ENCODE data around the gene TUBB. TPM values are rescaled to one million over a fixed set of nuclear protein-coding genes. Genes with fewer than 3 reads are reported as not detected.

The TUBB gene
- total RNA-seq, 1 experiment from 2014 or later: 886 TPM

GRCh38 chr6:30732237-30732943 is 12.2 kb downstream of the TUBB start:
- POLR2A ChIA-PET: interaction anchor here (1.1 to 2.5 kb wide), 4 partner anchors 8 to 122 kb away, joined by 3 to 16 read pairs (median 8); partner anchors contain the start of genes FLOT1 and MDC1
- Histone ChIP-seq H3K79me2 (ENCODE audit: insufficient read depth, low read length) (no peaks in the 10 kb centered on the region), H3K36me3 (ENCODE audit: control insufficient read depth in 1 of 2, insufficient read depth in 2 of 2, low read length in 2 of 2) (peaks cover 3 to 4% of the 10 kb centered on the region in 2 experiments; a peak in 2 of 4 replicates)

More at GRCh38 chr6:30732237-30732943, 12.2 kb downstream of the TUBB start:
- DNase-seq (ENCODE audit: low read depth, low spot score): no peak
- Histone ChIP-seq H3K27ac (ENCODE audit: low read depth, low read length) (no peak overlapping the region), H3K4me3 (replicated peaks in 1 of 2; ENCODE audit: low read depth in 1 of 2, low read length in 2 of 2) (no peak overlapping the region), H3K9me3 (ENCODE audit: control insufficient read depth in 1 of 2, insufficient read depth in 1 of 2, low read depth in 1 of 2, low read length in 2 of 2) (no peaks in the 10 kb centered on the region), H3K4me1 (ENCODE audit: control insufficient read depth in 1 of 2, insufficient read depth in 2 of 2, low read length in 2 of 2) (peaks cover 12 to 30% of the 10 kb centered on the region in 2 experiments), H3K9me2 (ENCODE audit: insufficient read depth) (no peaks in the 10 kb centered on the region), H3K9ac (ENCODE audit: low read length) (no peak overlapping the region), H4K20me1 (ENCODE audit: insufficient read depth) (no peaks in the 10 kb centered on the region), H2AFZ (ENCODE audit: low read depth, low read length, poor library complexity, severe bottlenecking) (no peak overlapping the region), H3K4me2 (ENCODE audit: low read length) (no peak overlapping the region), H3K27me3 (ENCODE audit: insufficient read depth, low read length) (no peaks in the 10 kb centered on the region)
- no peak for ATAC-seq
- intact Hi-C loops (cut with micrococcal nuclease): loop anchor here (5.0 kb wide), 2 partner anchors 135 to 190 kb away; no protein-coding TSS in a partner anchor
- ChIA-PET RAD21 (ENCODE audit: low non-redundant PET in 1 of 2, low total read pairs in 2 of 2, uncharacterized antibody in 2 of 2, unreplicated experiment in 2 of 2) (no interaction called here), CTCF (interaction anchor here (0.9 to 3.7 kb wide), 8 partner anchors 53 to 348 kb away, joined by 4 to 70 read pairs (median 12); no protein-coding TSS in a partner anchor)
- no peak for TF ChIP-seq EZH2 (IDR thresholded peaks at IDR 0.05)
- no peak for TF ChIP-seq EZH2phosphoT487 (IDR thresholded peaks at IDR 0.05; ENCODE audit: borderline replicate concordance)
- TF ChIP-seq POLR2A (IDR thresholded peaks at IDR 0.05; ENCODE audit: borderline replicate concordance, extremely low read depth, insufficient read depth, insufficient read length): no peak
- no peak for TF ChIP-seq TCF7L2 (IDR thresholded peaks at IDR 0.05; ENCODE audit: borderline replicate concordance, extremely low read depth, insufficient read depth, insufficient read length)
- TF ChIP-seq ATF3 (IDR thresholded peaks at IDR 0.05): no peak
- TF ChIP-seq ZNF274 (IDR thresholded peaks at IDR 0.05; ENCODE audit: low read depth, low read length): no peak
- no peak for TF ChIP-seq CBX3 (IDR thresholded peaks at IDR 0.05; ENCODE audit: low read depth)
- no peak for TF ChIP-seq CTCF (IDR thresholded peaks at IDR 0.05 in 2 of 3, conservative IDR thresholded peaks at IDR 0.05 in 1 of 3; ENCODE audit: borderline replicate concordance in 1 of 3, insufficient read depth in 1 of 3, low read depth in 2 of 3, low read length in 2 of 3)
- TF ChIP-seq SRF (IDR thresholded peaks at IDR 0.05; ENCODE audit: low read depth): no peak
- TF ChIP-seq EGR1 (IDR thresholded peaks at IDR 0.05; ENCODE audit: low read depth): no peak
- no peak for TF ChIP-seq SP1 (IDR thresholded peaks at IDR 0.05; ENCODE audit: low read depth)
- TF ChIP-seq POLR2AphosphoS5 (IDR thresholded peaks at IDR 0.05; ENCODE audit: low read depth, low read length): no peak
- TF ChIP-seq SIN3A (IDR thresholded peaks at IDR 0.05; ENCODE audit: low read depth): no peak
- no peak for TF ChIP-seq ZBTB33 (IDR thresholded peaks at IDR 0.05; ENCODE audit: extremely low read depth, insufficient replicate concordance, low read length)
- TF ChIP-seq JUND (IDR thresholded peaks at IDR 0.05): no peak
- BruUV-seq (replicated peaks): no TSS peak

Measured in HCT116 (cell line).